Measurements from ENCODE around the gene CCSER1. TPM values are rescaled to one million over a fixed set of nuclear protein-coding genes. Genes with fewer than 3 reads are reported as not detected.

CCSER1 gene
- total and polyA plus RNA-seq, 2 of the 8 experiments (the other 6 are each of a cell fraction or from before 2014, with no cell fraction given): 0.26 to 0.84 TPM

GRCh38 chr4:90393215-90393614 is 266.0 kb downstream of the CCSER1 start:
- Histone ChIP-seq H2BK20ac (ENCODE audit: low read length) (no peak overlapping the region), H3K4me3 (ENCODE audit: extremely low read depth in 1 of 4, insufficient read depth in 2 of 4, low read depth in 3 of 4, low read length in 4 of 4) (no peak overlapping the region), H2AK5ac (ENCODE audit: low read depth, low read length) (no peak overlapping the region), H2BK12ac (ENCODE audit: low read depth, low read length) (no peak overlapping the region), H2BK5ac (ENCODE audit: low read depth, low read length) (no peak overlapping the region), H3K4me2 (ENCODE audit: insufficient read depth in 1 of 2, low read depth in 2 of 2, low read length in 2 of 2) (no peak overlapping the region), H3K56ac (replicated peaks; ENCODE audit: insufficient read length, low read depth, low read length) (no peak overlapping the region), H3K27ac (ENCODE audit: low read depth, low read length) (no peak overlapping the region), H3K14ac (ENCODE audit: insufficient read length) (no peak overlapping the region), H2BK15ac (ENCODE audit: low read length) (no peak overlapping the region), H4K20me1 (replicated peaks in 1 of 2; ENCODE audit: control insufficient read depth in 1 of 2, insufficient read depth in 2 of 2, low read length in 2 of 2) (no peaks in the 10 kb centered on the region), H3K79me1 (ENCODE audit: low read depth, low read length) (no peaks in the 10 kb centered on the region), H3K9ac (replicated peaks in 1 of 4; ENCODE audit: extremely low read depth in 1 of 4, low read depth in 3 of 4, low read length in 3 of 4) (no peak overlapping the region), H4K91ac (replicated peaks; ENCODE audit: insufficient read length, low read length) (no peak overlapping the region), H3K79me2 (ENCODE audit: control insufficient read depth in 1 of 2, insufficient read depth in 2 of 2, low read length in 2 of 2) (no peaks in the 10 kb centered on the region), H3K4me1 (replicated peaks in 1 of 4; ENCODE audit: control insufficient read depth in 3 of 4, insufficient read depth in 4 of 4, low read length in 3 of 4) (no peaks in the 10 kb centered on the region), H3K9me3 (ENCODE audit: insufficient read depth in 2 of 2, low read depth in 1 of 2, low read length in 1 of 2) (no peaks in the 10 kb centered on the region), H4K8ac (ENCODE audit: extremely low read depth, insufficient read depth, low read length) (no peak overlapping the region), H3K4ac (replicated peaks; ENCODE audit: insufficient read length, low read depth, low read length) (no peak overlapping the region), H4K5ac (ENCODE audit: insufficient read length, low read depth, low read length) (no peak overlapping the region), H3K36me3 (ENCODE audit: control insufficient read depth in 2 of 4, insufficient read depth in 4 of 4, low read length in 3 of 4) (no peaks in the 10 kb centered on the region), H3K18ac (ENCODE audit: extremely low read depth, low read length) (no peak overlapping the region), H3K27me3 (replicated peaks in 1 of 4; ENCODE audit: control insufficient read depth in 3 of 4, extremely low read depth in 1 of 4, insufficient read depth in 3 of 4, low read length in 3 of 4) (no peaks in the 10 kb centered on the region), H2BK120ac (replicated peaks; ENCODE audit: low read depth, low read length) (no peak overlapping the region), H3K23me2 (ENCODE audit: low read depth, low read length) (no peaks in the 10 kb centered on the region), H2AFZ (ENCODE audit: low read length) (no peak overlapping the region), H3K23ac (ENCODE audit: insufficient read length) (no peak overlapping the region)
- FAIRE-seq (no peak), DNase-seq (ENCODE audit: low read depth in 1 of 2, low spot score in 2 of 2) (no peak)
- WGBS, 2 experiments (ENCODE audit: extremely low coverage in 1 of 2, insufficient coverage in 1 of 2, insufficient read length in 1 of 2, insufficient replicate concordance in 2 of 2, low coverage in 1 of 2, low lambda C conversion rate in 2 of 2, missing lambda C conversion rate in 1 of 2): 95% methylated on average over 3 of the region's 3 CpGs; no CpG with 5 or more reads in 1 of the 2 experiments
- POLR2A ChIA-PET (ENCODE audit: partially characterized antibody): no interaction called here
- CTCF ChIA-PET (ENCODE audit: partially characterized antibody): no interaction called here
- no peak for TF ChIP-seq POU5F1 (IDR thresholded peaks at IDR 0.05; ENCODE audit: low read depth, low read length)
- no peak for TF ChIP-seq TBP (IDR thresholded peaks at IDR 0.05; ENCODE audit: low read depth, low read length)
